A549 (cell line): ENCODE results near the gene ZNF570.

Experiments
- CBX2 ChIP-seq: fragments of 200-600 bp; sonication (generic); IDR thresholded peaks from 2 replicates; pipeline ENCODE4 v1.6.1; 2016; ENCODE audit warnings: low read depth, mild to moderate bottlenecking, borderline replicate concordance
- JUN ChIP-seq, 2 experiments: fragments of >200 bp; sonication (Bioruptor Twin); formaldehyde crosslinking; IDR thresholded peaks; 2 replicates in 1 of 2; 3 replicates in 1 of 2; pipeline ENCODE4 v1.6.1; 2016 to 2017
- POLR2A ChIP-seq: IDR thresholded peaks from 2 replicates; pipeline ENCODE4 v1.6.1; 2012; ENCODE audit warnings: mild to moderate bottlenecking, low read length
- RFX5 ChIP-seq: fragments of 450-650 bp; IDR thresholded peaks from 2 replicates; pipeline ENCODE4 v1.7.1; 2014; ENCODE audit warnings: antibody characterized with exemption, mild to moderate bottlenecking, moderate library complexity
- ZFP36 ChIP-seq: fragments of 450-650 bp; IDR thresholded peaks from 2 replicates; pipeline ENCODE4 v1.6.1; 2014; ENCODE audit warnings: borderline replicate concordance; ENCODE audit not compliant: partially characterized antibody
- ZNF302 ChIP-seq: fragments of 250-450 bp; sonication (Bioruptor Pico); IDR thresholded peaks from 2 replicates; pipeline ENCODE4 v1.9.0; 2021; ENCODE audit warnings: inconsistent platforms, mild to moderate bottlenecking, moderate library complexity
- TF ChIP-seq, protein P1 (sequence below): fragments of >200 bp; sonication (Bioruptor Twin); formaldehyde crosslinking; IDR thresholded peaks from 3 replicates; pipeline ENCODE4 v1.5.1; 2016

DNA sequence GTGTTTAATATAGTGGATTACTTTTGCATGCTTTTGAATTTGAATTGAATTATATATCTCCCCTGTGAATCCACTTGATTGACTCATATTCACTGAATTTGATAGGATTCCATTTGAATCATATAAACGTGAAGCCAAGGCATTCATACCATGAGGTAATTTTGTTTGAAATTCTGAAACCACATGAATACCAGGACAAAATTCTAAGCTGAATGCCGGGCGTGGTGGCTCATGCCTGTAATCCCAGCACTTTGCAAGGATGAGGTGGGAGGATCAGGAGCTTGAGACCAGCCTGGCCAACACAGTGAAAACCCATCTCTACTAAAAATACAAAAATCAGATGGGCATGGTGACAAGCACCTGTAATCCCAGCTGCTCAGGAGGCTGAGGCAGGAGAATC is 42.0 kb downstream of the ZNF570 start:
- TF ChIP-seq ZNF302: no peak
- no peak for TF ChIP-seq POLR2A
- TF ChIP-seq, protein P1, sequence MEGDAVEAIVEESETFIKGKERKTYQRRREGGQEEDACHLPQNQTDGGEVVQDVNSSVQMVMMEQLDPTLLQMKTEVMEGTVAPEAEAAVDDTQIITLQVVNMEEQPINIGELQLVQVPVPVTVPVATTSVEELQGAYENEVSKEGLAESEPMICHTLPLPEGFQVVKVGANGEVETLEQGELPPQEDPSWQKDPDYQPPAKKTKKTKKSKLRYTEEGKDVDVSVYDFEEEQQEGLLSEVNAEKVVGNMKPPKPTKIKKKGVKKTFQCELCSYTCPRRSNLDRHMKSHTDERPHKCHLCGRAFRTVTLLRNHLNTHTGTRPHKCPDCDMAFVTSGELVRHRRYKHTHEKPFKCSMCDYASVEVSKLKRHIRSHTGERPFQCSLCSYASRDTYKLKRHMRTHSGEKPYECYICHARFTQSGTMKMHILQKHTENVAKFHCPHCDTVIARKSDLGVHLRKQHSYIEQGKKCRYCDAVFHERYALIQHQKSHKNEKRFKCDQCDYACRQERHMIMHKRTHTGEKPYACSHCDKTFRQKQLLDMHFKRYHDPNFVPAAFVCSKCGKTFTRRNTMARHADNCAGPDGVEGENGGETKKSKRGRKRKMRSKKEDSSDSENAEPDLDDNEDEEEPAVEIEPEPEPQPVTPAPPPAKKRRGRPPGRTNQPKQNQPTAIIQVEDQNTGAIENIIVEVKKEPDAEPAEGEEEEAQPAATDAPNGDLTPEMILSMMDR: no peak
- no peak for TF ChIP-seq RFX5
- TF ChIP-seq ZFP36: no peak
- no peak for TF ChIP-seq CBX2
- no peak for TF ChIP-seq JUN (IDR thresholded peaks at IDR 0.05)
